ENCODE measurements around the gene PARP6. TPM values are rescaled to one million over a fixed set of nuclear protein-coding genes. Genes with fewer than 3 reads are reported as not detected.

Gene PARP6
- total RNA-seq, 4 donors from 2014 or later: 51.3 to 84.0 (median 64.8) TPM

- no peak for TF ChIP-seq CTCF (IDR thresholded peaks at IDR 0.05; ENCODE audit: low read depth)
These were observed 73.8 kb downstream of the PARP6 start for GRCh38 chr15:72198356-72199204.

GRCh38 chr15:72197460-72198355, 74.6 kb downstream of the PARP6 start, which contains the start of gene GRAMD2A:
GRAMD2A (minus strand) TSS chr15:72197787.
- TF ChIP-seq CTCF (IDR thresholded peaks at IDR 0.05; ENCODE audit: low read depth): no peak

- no peak for TF ChIP-seq CTCF (IDR thresholded peaks at IDR 0.05; ENCODE audit: low read depth)
These were observed 75.3 kb downstream of the PARP6 start for GRCh38 chr15:72197041-72197459.

GRCh38 chr15:72196409-72197040, 75.8 kb downstream of the PARP6 start:
- no peak for TF ChIP-seq CTCF (IDR thresholded peaks at IDR 0.05; ENCODE audit: low read depth)

GRCh38 chr15:72195101-72195511, 77.2 kb downstream of the PARP6 start:
- TF ChIP-seq CTCF (IDR thresholded peaks at IDR 0.05; ENCODE audit: low read depth): no peak

- TF ChIP-seq CTCF (IDR thresholded peaks at IDR 0.05; ENCODE audit: low read depth): no peak
These were observed 78.4 kb downstream of the PARP6 start for GRCh38 chr15:72193836-72194396.

Measured in subcutaneous adipose tissue (tissue), 4 donors.